Fibroblast of villous mesenchyme (primary cell): Measurements from ENCODE around the gene EFCAB10. TPM values are rescaled to one million over a fixed set of nuclear protein-coding genes. Genes with fewer than 3 reads are reported as not detected.

Experiments
- DNase-seq: peaks from one replicate; pipeline ENCODE4 v3.0.0-alpha.2; 2010; ENCODE audit warnings: low read depth
- H3K4me3 ChIP-seq: 2 replicates; pipeline ENCODE4 v1.5.1; 2011; ENCODE audit warnings: low read depth, mild to moderate bottlenecking, low read length
- total RNA-seq: library from RNA; depleted of rRNA; stranded (reverse); fragments of >200 nt; gene quantifications from 2 replicates; pipeline ENCODE4 v1.2.3, GENCODE V29; 2012
- TF ChIP-seq, protein P1 (sequence below): IDR thresholded peaks from 2 replicates; pipeline ENCODE4 v1.5.1; 2012; ENCODE audit warnings: low read depth, mild to moderate bottlenecking, low read length; ENCODE audit not compliant: insufficient read depth

The EFCAB10 gene
- total RNA-seq, 1 donor: under 0.01 TPM

DNA sequence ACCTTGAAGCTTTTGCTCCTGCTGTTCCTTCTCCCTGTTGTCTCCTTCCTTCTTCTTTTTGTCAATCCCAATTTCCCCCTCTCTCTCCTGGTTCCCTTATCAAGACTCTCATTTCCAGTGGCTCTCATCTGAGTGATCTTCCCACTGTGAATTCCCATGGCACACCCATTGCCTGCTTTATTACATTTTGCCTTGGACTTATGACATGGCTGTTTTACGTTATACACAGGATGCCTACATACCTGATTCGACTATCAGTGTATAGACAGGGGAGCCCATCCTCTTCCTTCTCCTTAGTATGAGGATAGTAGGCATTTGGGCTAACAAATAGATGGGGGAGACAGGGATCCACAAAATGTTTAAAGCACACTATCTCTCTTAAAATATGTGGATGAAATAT lies 39.9 kb upstream of the EFCAB10 start:
- TF ChIP-seq, protein P1, sequence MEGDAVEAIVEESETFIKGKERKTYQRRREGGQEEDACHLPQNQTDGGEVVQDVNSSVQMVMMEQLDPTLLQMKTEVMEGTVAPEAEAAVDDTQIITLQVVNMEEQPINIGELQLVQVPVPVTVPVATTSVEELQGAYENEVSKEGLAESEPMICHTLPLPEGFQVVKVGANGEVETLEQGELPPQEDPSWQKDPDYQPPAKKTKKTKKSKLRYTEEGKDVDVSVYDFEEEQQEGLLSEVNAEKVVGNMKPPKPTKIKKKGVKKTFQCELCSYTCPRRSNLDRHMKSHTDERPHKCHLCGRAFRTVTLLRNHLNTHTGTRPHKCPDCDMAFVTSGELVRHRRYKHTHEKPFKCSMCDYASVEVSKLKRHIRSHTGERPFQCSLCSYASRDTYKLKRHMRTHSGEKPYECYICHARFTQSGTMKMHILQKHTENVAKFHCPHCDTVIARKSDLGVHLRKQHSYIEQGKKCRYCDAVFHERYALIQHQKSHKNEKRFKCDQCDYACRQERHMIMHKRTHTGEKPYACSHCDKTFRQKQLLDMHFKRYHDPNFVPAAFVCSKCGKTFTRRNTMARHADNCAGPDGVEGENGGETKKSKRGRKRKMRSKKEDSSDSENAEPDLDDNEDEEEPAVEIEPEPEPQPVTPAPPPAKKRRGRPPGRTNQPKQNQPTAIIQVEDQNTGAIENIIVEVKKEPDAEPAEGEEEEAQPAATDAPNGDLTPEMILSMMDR: no peak
- DNase-seq: no peak
- H3K4me3 ChIP-seq: no peak overlapping the region

DNA sequence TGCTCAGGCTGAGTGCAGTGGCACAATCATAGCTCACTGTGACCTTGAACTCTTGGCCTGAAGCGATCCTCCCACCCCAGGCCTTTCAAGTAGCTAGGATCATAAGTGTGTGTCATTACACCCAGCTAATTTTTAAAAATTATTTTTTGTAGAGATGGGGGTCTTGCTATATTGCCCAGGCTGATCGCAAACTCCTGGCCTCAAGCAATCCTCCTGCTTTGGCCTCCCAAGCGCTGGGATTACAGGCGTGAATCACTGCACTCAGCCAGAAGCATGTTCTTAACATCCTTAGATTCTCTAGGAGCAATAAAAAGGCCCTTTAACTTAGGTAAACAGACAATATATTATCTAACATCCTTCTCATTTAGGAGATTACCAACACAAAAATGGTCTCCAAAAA lies 38.3 kb upstream of the EFCAB10 start:
- H3K4me3 ChIP-seq: no peak overlapping the region
- TF ChIP-seq, protein P1: no peak
- no peak for DNase-seq

DNA sequence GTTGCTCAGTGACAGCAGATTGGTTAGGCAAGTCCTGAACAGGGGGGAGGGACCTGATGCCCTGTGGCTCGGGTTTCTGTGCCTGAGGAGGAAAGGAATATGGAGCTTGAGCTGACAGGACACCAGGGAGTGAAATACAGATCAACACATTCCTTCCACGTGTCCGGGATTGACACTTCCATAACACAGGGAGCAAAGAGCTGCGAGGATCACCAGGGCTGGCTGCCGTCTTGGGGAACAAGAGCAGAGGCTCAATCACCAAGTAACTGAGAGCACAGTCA lies 36.7 kb upstream of the EFCAB10 start:
- DNase-seq: no peak
- H3K4me3 ChIP-seq: no peak overlapping the region
- TF ChIP-seq, protein P1: no peak

DNA sequence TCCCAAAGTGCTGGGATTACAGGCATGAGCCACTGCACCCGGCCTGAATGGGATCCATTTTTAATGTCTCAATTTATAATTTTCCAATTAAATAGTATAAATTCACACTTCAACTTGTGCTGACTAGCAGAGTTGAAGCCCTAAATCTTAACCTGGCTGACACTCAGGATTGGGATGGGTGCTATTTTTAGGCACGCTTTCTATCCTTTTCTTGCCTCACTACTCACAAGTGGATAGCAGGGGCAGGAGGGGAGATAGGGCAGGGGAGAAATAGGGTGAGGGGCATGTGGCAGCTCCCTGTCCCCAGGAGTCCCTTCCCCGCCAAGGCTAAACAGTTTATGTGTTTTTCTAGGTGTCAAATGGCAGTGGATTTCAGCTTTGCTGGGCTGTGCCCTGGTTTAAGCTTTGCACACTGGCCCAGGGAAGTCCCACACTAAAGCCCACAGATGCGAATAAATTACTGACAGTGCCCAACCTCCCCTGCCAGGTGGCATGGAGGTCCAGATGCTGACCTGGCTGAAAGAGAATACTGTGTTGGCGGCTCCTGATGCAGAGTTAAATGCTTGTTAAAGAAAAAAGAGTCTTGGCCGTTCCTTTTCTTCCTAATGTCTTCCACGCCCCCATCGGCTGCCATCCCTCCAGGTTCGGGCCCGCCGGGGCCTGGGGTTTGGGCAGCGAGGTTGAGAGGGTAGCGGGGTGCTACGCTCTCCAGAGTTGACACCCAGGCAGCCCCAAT lies 36.2 kb upstream of the EFCAB10 start:
- DNase-seq: no peak
- TF ChIP-seq, protein P1: no peak

DNA sequence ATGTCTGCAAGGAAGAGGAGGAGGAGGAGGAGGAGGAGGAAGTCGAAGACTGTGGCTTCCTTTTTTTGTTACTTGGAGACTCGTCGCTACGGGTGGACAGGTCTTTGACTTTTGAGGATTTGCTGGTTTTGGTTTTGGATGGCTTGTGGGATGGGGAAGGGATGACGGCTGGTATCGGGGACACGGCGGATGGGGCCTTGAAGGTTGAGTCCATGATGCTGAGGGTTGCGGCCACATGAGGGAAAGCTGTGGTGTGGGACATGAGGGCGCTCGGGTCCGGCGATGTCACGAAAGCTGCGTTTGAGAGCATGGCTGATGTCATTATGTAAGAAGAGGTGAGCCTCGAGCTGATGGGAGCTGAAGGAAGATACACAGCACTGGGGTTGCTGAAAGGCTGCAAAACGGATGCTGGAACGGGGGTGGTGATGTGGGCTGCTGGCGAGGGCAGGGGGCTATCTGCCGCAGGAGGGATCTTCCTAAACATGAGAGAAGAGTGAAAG lies 33.1 kb upstream of the EFCAB10 start:
- no peak overlapping the region for H3K4me3 ChIP-seq
- DNase-seq: no peak
- TF ChIP-seq, protein P1: no peak

More for the DNA sequence above, 36.2 kb upstream of the EFCAB10 start:
- H3K4me3 ChIP-seq: no peak overlapping the region

DNA sequence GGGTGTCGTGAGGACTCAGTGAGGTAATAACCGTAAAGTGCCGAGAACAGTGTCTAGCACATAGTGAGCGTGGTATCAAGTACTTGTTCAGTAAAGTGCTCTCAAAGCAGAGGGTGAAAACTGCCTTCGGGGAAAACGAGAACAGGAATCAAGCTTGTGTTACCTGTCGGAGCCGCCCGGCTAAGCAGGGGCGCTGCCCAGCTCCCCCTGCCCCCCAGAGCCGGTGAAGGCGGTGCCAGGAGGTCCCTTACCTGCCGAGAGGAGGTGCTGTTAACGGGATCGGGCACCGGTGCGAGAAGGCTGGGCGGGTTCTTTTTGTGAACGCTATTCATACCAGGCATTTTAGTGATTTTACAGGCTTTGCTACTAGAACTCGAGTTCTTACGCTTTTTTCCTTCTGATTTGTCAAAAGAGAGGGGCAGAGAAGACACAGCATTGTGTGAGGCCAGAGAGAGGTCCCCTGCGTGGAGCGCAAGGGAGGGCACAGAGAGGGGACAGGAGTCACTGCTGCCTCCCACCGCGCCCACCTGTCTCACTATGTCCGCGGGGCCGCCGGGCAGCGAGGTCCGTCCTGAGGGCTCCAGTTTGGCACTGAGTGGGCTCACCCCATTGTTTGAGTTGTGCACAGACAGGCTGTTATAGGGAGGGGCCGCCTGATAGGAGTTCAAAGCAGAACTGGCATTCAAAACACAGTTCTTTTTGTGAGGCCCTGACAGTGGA lies 32.5 kb upstream of the EFCAB10 start:
- TF ChIP-seq, protein P1: no peak
- no peak overlapping the region for H3K4me3 ChIP-seq
- no peak for DNase-seq
